CD14-positive monocyte (primary cell): ENCODE data around the gene CEACAM4. TPM values are rescaled to one million over a fixed set of nuclear protein-coding genes. Genes with fewer than 3 reads are reported as not detected.

ENCODE experiments used
- DNase-seq, 3 donors: peaks; one replicate each; pipeline ENCODE4 v3.0.0-alpha.2; 2011 to 2022
- H2AFZ ChIP-seq: 2 replicates; pipeline ENCODE4 v1.6.0; 2012; ENCODE audit warnings: mild to moderate bottlenecking, low read depth, low read length, inconsistent platforms; ENCODE audit not compliant: insufficient read depth, poor library complexity, severe bottlenecking
- H3K27ac ChIP-seq, 2 donors: 1 replicate in 1 of 2; 2 replicates in 1 of 2; pipeline ENCODE4 v1.5.1; 2012 to 2013; ENCODE audit warnings: low read length in 2 of 2, control low read depth in 1 of 2, inconsistent platforms in 1 of 2, low read depth in 1 of 2, mild to moderate bottlenecking in 1 of 2
- H3K27me3 ChIP-seq, 2 donors: one replicate each; pipeline versions ENCODE4 v1.6.0 to v1.6.1; 2011 to 2013; ENCODE audit warnings: low read length in 2 of 2; ENCODE audit not compliant: control insufficient read depth in 2 of 2, insufficient read depth in 2 of 2
- H3K36me3 ChIP-seq, 2 donors: replicated peaks in 1 of 2; 1 replicate in 1 of 2; 2 replicates in 1 of 2; pipeline versions ENCODE4 v1.5.1 to v1.6.1; 2012 to 2013; ENCODE audit warnings: low read length in 2 of 2, control low read depth in 1 of 2, inconsistent platforms in 1 of 2, mild to moderate bottlenecking in 1 of 2; ENCODE audit not compliant: insufficient read depth in 2 of 2, control insufficient read depth in 1 of 2
- H3K4me1 ChIP-seq, 2 donors: 1 replicate in 1 of 2; 2 replicates in 1 of 2; pipeline versions ENCODE4 v1.5.1 to v1.6.1; 2012 to 2013; ENCODE audit warnings: low read length in 2 of 2, control low read depth in 1 of 2, inconsistent platforms in 1 of 2, mild to moderate bottlenecking in 1 of 2, moderate library complexity in 1 of 2; ENCODE audit not compliant: insufficient read depth in 2 of 2, control insufficient read depth in 1 of 2
- H3K4me2 ChIP-seq: replicated peaks from 2 replicates; pipeline ENCODE3; 2012; ENCODE audit warnings: low read length, moderate library complexity, mild to moderate bottlenecking; ENCODE audit not compliant: poor library complexity, severe bottlenecking; ENCODE audit errors: extremely low read depth
- H3K4me3 ChIP-seq, 3 experiments: fragments of 200-600 bp in 1 of 3; sonication (generic) in 1 of 3; replicated peaks in 1 of 3; 1 replicate in 2 of 3; 2 replicates in 1 of 3; pipeline ENCODE4 v1.5.1; 2011 to 2013; ENCODE audit warnings: low read length in 3 of 3, mild to moderate bottlenecking in 3 of 3, control low read depth in 2 of 3, low read depth in 2 of 3, inconsistent platforms in 1 of 3, moderate library complexity in 1 of 3
- H3K79me2 ChIP-seq: 2 replicates; pipeline ENCODE4 v1.6.0; 2012; ENCODE audit warnings: mild to moderate bottlenecking, control low read depth, inconsistent platforms, low read length, moderate library complexity; ENCODE audit not compliant: insufficient read depth
- H3K9ac ChIP-seq: 2 replicates; pipeline ENCODE4 v1.6.0; 2017; ENCODE audit warnings: low read length, mild to moderate bottlenecking; ENCODE audit not compliant: insufficient read depth, poor library complexity, severe bottlenecking
- H3K9me3 ChIP-seq, 2 donors: replicated peaks in 1 of 2; 1 replicate in 1 of 2; 2 replicates in 1 of 2; pipeline versions ENCODE4 v1.5.1 to v1.6.1; 2012 to 2013; ENCODE audit warnings: low read length in 2 of 2, control low read depth in 1 of 2; ENCODE audit not compliant: control insufficient read depth in 1 of 2, insufficient read depth in 1 of 2
- H4K20me1 ChIP-seq: 2 replicates; pipeline ENCODE4 v1.6.0; 2012; ENCODE audit warnings: mild to moderate bottlenecking, low read length, control low read depth, moderate library complexity; ENCODE audit not compliant: insufficient read depth
- H3K27ac Mint-ChIP-seq, 7 donors: one replicate each; pipeline ENCODE4 v1.8.0; 2020; ENCODE audit warnings: mild to moderate bottlenecking in 7 of 7, mixed read lengths in 7 of 7, moderate library complexity in 6 of 7, inconsistent platforms in 2 of 7
- H3K27me3 Mint-ChIP-seq, 3 donors: one replicate each; pipeline ENCODE4 v1.8.0; 2021 to 2022; ENCODE audit warnings: low read depth in 3 of 3, mild to moderate bottlenecking in 3 of 3, mixed read lengths in 3 of 3, moderate library complexity in 3 of 3, inconsistent platforms in 1 of 3
- H3K36me3 Mint-ChIP-seq, 2 donors: one replicate each; pipeline ENCODE4 v1.8.0; 2020; ENCODE audit warnings: mixed read lengths in 2 of 2, inconsistent platforms in 1 of 2, mild to moderate bottlenecking in 1 of 2
- H3K4me1 Mint-ChIP-seq: one replicate; pipeline ENCODE4 v1.8.0; 2020; ENCODE audit warnings: mild to moderate bottlenecking, mixed read lengths
- H3K4me3 Mint-ChIP-seq, 2 donors: one replicate each; pipeline ENCODE4 v1.8.0; 2020; ENCODE audit warnings: mild to moderate bottlenecking in 2 of 2, mixed read lengths in 2 of 2, moderate library complexity in 1 of 2
- H3K9me3 Mint-ChIP-seq, 7 donors: one replicate each; pipeline ENCODE4 v1.8.0; 2020 to 2022; ENCODE audit warnings: mixed read lengths in 7 of 7, mild to moderate bottlenecking in 6 of 7, moderate library complexity in 6 of 7, inconsistent platforms in 2 of 7
- WGBS: methylation state at CpG from one replicate; pipeline ENCODE4 v1.1.5; 2013; ENCODE audit warnings: missing lambda C conversion rate; ENCODE audit not compliant: insufficient coverage; 5-methylcytosine and 5-hydroxymethylcytosine counted together
- intact Hi-C, 2 donors: fragments of 100-400 bp; cut with micrococcal nuclease; formaldehyde crosslinking; loops; one replicate each; pipeline versions ENCODE4 v1.15.0 to v1.15.1; 2023
- polyA plus RNA-seq, 3 donors: library from polyadenylated mRNA; depleted of rRNA in 1 of 3; unstranded in 2 of 3; stranded (reverse) in 1 of 3; fragments of 300-500 nt in 2 of 3; fragments of >200 nt in 1 of 3; fragmentation: Illumina TruSeq in 2 of 3; gene quantifications; 1 replicate in 2 of 3; 2 replicates in 1 of 3; pipeline ENCODE4 v1.2.3, GENCODE V29; 2012 to 2021
- TF ChIP-seq, protein P1 (sequence below): fragments of 200-600 bp; IDR thresholded peaks from one replicate; pipeline ENCODE4 v1.8.0; 2022; ENCODE audit warnings: antibody characterized with exemption, mild to moderate bottlenecking

The CEACAM4 gene
- polyA plus RNA-seq, 3 donors: 23.1 to 40.7 (median 27.5) TPM

DNA sequence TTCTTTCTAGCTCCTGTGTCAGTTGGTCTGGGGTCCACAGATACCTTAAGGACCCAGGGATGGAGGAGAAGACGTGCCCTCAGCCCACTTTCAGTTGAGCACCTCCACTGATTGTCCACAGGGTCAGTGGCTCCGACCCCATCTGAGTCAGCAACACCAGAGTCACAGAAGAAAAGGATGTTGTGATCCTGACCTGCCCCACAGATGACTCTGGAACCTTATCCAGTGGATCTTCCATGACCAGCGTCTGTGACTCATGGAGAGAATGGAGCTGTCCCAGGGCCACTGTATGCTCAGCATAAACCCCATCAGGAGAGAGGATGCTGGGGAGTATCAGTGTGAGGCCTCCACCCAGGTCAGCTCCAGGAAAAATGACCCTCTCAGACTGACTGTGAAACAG, 22.0 kb downstream of the CEACAM4 start:
- no peak overlapping the region for H3K27ac Mint-ChIP-seq
- TF ChIP-seq, protein P1, sequence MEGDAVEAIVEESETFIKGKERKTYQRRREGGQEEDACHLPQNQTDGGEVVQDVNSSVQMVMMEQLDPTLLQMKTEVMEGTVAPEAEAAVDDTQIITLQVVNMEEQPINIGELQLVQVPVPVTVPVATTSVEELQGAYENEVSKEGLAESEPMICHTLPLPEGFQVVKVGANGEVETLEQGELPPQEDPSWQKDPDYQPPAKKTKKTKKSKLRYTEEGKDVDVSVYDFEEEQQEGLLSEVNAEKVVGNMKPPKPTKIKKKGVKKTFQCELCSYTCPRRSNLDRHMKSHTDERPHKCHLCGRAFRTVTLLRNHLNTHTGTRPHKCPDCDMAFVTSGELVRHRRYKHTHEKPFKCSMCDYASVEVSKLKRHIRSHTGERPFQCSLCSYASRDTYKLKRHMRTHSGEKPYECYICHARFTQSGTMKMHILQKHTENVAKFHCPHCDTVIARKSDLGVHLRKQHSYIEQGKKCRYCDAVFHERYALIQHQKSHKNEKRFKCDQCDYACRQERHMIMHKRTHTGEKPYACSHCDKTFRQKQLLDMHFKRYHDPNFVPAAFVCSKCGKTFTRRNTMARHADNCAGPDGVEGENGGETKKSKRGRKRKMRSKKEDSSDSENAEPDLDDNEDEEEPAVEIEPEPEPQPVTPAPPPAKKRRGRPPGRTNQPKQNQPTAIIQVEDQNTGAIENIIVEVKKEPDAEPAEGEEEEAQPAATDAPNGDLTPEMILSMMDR: no peak
- H3K9me3 Mint-ChIP-seq: peaks cover 0 to 3% (median 0%) of the 10 kb centered on the region in 7 donors
- no peaks in the 10 kb centered on the region for H3K36me3 Mint-ChIP-seq
- H3K4me1 ChIP-seq: no peaks in the 10 kb centered on the region
- no peak overlapping the region for H3K4me3 Mint-ChIP-seq
- no peak overlapping the region for H3K9ac ChIP-seq
- intact Hi-C loops: no loop called here
- H4K20me1 ChIP-seq: no peaks in the 10 kb centered on the region
- no peak overlapping the region for H3K4me2 ChIP-seq
- H3K27me3 Mint-ChIP-seq: peaks cover 2 to 14% (median 9%) of the 10 kb centered on the region in 3 donors
- WGBS: 77% methylated on average over 3 of the region's 3 CpGs
- H2AFZ ChIP-seq: no peak overlapping the region
- H3K27me3 ChIP-seq: no peaks in the 10 kb centered on the region
- no peaks in the 10 kb centered on the region for H3K79me2 ChIP-seq
- no peaks in the 10 kb centered on the region for H3K36me3 ChIP-seq
- H3K4me3 ChIP-seq: no peak overlapping the region
- no peak overlapping the region for H3K27ac ChIP-seq
- no peak for DNase-seq
- H3K4me1 Mint-ChIP-seq: peaks cover 7% of the 10 kb centered on the region
- no peaks in the 10 kb centered on the region for H3K9me3 ChIP-seq

DNA sequence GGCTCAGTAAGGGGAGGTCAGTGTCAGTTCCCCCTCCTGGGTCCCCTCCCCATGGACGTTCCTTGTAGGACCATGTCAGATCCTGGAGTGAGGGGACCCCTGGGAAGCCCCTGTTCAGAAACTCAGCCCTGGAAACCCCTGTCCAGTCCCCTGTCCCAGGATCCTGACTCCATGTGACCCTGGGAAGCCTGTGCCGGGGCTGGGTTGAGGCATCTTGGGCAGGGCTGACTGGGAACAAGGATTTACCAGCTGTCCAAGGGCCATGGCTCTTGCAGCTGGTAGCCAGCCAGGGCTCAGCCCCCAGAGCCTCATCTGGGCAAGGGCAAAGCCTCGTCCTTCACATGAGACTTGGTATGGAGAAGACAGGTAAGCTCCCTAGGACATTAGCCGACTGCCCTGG, 25.1 kb downstream of the CEACAM4 start:
- H3K4me1 Mint-ChIP-seq: peaks cover 15% of the 10 kb centered on the region
- WGBS: 89% methylated on average over 4 of the region's 4 CpGs
- H3K9me3 Mint-ChIP-seq: peaks cover 0 to 1% (median 0%) of the 10 kb centered on the region in 7 donors

More for the DNA sequence above, 25.1 kb downstream of the CEACAM4 start:
- Histone ChIP-seq H3K9me3 (no peaks in the 10 kb centered on the region), H2AFZ (no peak overlapping the region), H3K9ac (no peak overlapping the region), H3K4me3 (no peak overlapping the region), H3K27ac (no peak overlapping the region), H3K36me3 (no peaks in the 10 kb centered on the region), H3K4me1 (peaks cover 7% of the 10 kb centered on the region in 2 donors), H4K20me1 (no peaks in the 10 kb centered on the region), H3K79me2 (no peaks in the 10 kb centered on the region), H3K4me2 (no peak overlapping the region), H3K27me3 (no peaks in the 10 kb centered on the region)
- intact Hi-C loops: no loop called here
- DNase-seq: no peak
- H3K27me3 Mint-ChIP-seq: peaks cover 0 to 11% (median 6%) of the 10 kb centered on the region in 3 donors
- no peak overlapping the region for H3K27ac Mint-ChIP-seq
- no peaks in the 10 kb centered on the region for H3K36me3 Mint-ChIP-seq
- H3K4me3 Mint-ChIP-seq: no peak overlapping the region
- TF ChIP-seq, protein P1: no peak
